ENCODE data around the gene LETM1. TPM values are rescaled to one million over a fixed set of nuclear protein-coding genes. Genes with fewer than 3 reads are reported as not detected.
A peak's percentile ranks its signal among the peaks of the same experiment; 100 is the strongest.

The LETM1 gene
- total and polyA plus RNA-seq, 2 of the 13 experiments (the other 11 are each of a cell fraction or from before 2014, with no cell fraction given) = 9.7 to 41.6 TPM

GRCh38 chr4:1797861-1798579 is 57.9 kb downstream of the LETM1 start (continued):
- TF ChIP-seq KDM6A (CRISPR knock-in tag; IDR thresholded peaks at IDR 0.05; ENCODE audit: low read depth) (peak; percentile 41; the same call in 1 of the 2 replicates), ZSCAN25 (CRISPR knock-in tag; IDR thresholded peaks at IDR 0.05) (peak; percentile 29; the same call in 1 of the 2 replicates), CREM (IDR thresholded peaks at IDR 0.05) (no peak), CREM (CRISPR knock-in tag; IDR thresholded peaks at IDR 0.05) (no peak), TCF12 (IDR thresholded peaks at IDR 0.05) (no peak), TCF12 (CRISPR knock-in tag; IDR thresholded peaks at IDR 0.05) (peak; percentile 16; the same call in 1 of the 2 replicates), AFF4 (CRISPR knock-in tag; IDR thresholded peaks at IDR 0.05) (no peak), AHR (CRISPR knock-in tag; IDR thresholded peaks at IDR 0.05) (no peak), SETDB1 (CRISPR knock-in tag; IDR thresholded peaks at IDR 0.05; ENCODE audit: borderline replicate concordance) (no peak), ARNT2 (CRISPR knock-in tag; IDR thresholded peaks at IDR 0.05; ENCODE audit: low read depth) (no peak), SIX4 (CRISPR knock-in tag; IDR thresholded peaks at IDR 0.05) (no peak), ZNF253 (CRISPR knock-in tag; IDR thresholded peaks at IDR 0.05; ENCODE audit: borderline replicate concordance) (no peak), ZSCAN22 (CRISPR knock-in tag; IDR thresholded peaks at IDR 0.05) (no peak), ZNF557 (CRISPR knock-in tag; IDR thresholded peaks at IDR 0.05) (no peak), FLYWCH1 (CRISPR knock-in tag; IDR thresholded peaks at IDR 0.05) (no peak), XBP1 (CRISPR knock-in tag; IDR thresholded peaks at IDR 0.05) (no peak), TBX2 (CRISPR knock-in tag; IDR thresholded peaks at IDR 0.05; ENCODE audit: borderline replicate concordance) (no peak), ZNF432 (CRISPR knock-in tag; IDR thresholded peaks at IDR 0.05; ENCODE audit: borderline replicate concordance) (no peak), TFAP4 (IDR thresholded peaks at IDR 0.05; ENCODE audit: borderline replicate concordance, low read depth) (peak; percentile 89), BRCA1 (CRISPR knock-in tag; IDR thresholded peaks at IDR 0.05) (no peak), ZNF382 (CRISPR knock-in tag; IDR thresholded peaks at IDR 0.05; ENCODE audit: borderline replicate concordance) (no peak), ZNF333 (CRISPR knock-in tag; IDR thresholded peaks at IDR 0.05; ENCODE audit: borderline replicate concordance) (no peak), CENPX (CRISPR knock-in tag; IDR thresholded peaks at IDR 0.05) (no peak), SOX5 (CRISPR knock-in tag; IDR thresholded peaks at IDR 0.05; ENCODE audit: borderline replicate concordance) (no peak), ZNF556 (CRISPR knock-in tag; IDR thresholded peaks at IDR 0.05; ENCODE audit: borderline replicate concordance) (no peak), MIER2 (CRISPR knock-in tag; IDR thresholded peaks at IDR 0.05) (no peak)
